Ovary (tissue), 3 donors: Measurements from ENCODE around the gene LHX2.

Source experiments
- EP300 ChIP-seq: sonication (generic); formaldehyde crosslinking; IDR thresholded peaks from one replicate; pipeline ENCODE4 v1.6.1; 2017; ENCODE audit warnings: antibody characterized with exemption
- POLR2A ChIP-seq: fragments of 450-650 bp; IDR thresholded peaks from one replicate; pipeline ENCODE4 v1.6.1; 2017; ENCODE audit warnings: antibody characterized with exemption, mild to moderate bottlenecking, moderate library complexity
- TF ChIP-seq, protein P1 (sequence below), 3 donors: fragments of 450-650 bp in 2 of 3; fragments of 200-600 bp in 1 of 3; IDR thresholded peaks; one replicate each; pipeline versions ENCODE4 v1.5.1 to v1.8.0; 2016 to 2022; ENCODE audit warnings: antibody characterized with exemption in 3 of 3, mild to moderate bottlenecking in 1 of 3
- donor health status: DM: no; HTN: no; CAD: no.

GRCh38 chr9:123999661-124000060, 11.9 kb upstream of the LHX2 start:
- TF ChIP-seq, protein P1, sequence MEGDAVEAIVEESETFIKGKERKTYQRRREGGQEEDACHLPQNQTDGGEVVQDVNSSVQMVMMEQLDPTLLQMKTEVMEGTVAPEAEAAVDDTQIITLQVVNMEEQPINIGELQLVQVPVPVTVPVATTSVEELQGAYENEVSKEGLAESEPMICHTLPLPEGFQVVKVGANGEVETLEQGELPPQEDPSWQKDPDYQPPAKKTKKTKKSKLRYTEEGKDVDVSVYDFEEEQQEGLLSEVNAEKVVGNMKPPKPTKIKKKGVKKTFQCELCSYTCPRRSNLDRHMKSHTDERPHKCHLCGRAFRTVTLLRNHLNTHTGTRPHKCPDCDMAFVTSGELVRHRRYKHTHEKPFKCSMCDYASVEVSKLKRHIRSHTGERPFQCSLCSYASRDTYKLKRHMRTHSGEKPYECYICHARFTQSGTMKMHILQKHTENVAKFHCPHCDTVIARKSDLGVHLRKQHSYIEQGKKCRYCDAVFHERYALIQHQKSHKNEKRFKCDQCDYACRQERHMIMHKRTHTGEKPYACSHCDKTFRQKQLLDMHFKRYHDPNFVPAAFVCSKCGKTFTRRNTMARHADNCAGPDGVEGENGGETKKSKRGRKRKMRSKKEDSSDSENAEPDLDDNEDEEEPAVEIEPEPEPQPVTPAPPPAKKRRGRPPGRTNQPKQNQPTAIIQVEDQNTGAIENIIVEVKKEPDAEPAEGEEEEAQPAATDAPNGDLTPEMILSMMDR (IDR thresholded peaks at IDR 0.05) = no peak
- TF ChIP-seq EP300 (no peak), POLR2A (no peak)
